HUES64 (cell line): ENCODE results near the gene SFXN5.

ENCODE experiments used
- H3K27ac ChIP-seq: 2 replicates; pipeline ENCODE4 v1.7.0; 2013; ENCODE audit warnings: low read depth, low read length, inconsistent platforms
- H3K27me3 ChIP-seq: 2 replicates; pipeline ENCODE4 v1.6.1; 2013; ENCODE audit warnings: mild to moderate bottlenecking, low read length; ENCODE audit not compliant: insufficient read depth
- H3K36me3 ChIP-seq: 2 replicates; pipeline ENCODE4 v1.6.1; 2013; ENCODE audit warnings: mild to moderate bottlenecking, low read length; ENCODE audit not compliant: insufficient read depth
- H3K4me1 ChIP-seq: 2 replicates; pipeline ENCODE4 v1.6.1; 2013; ENCODE audit warnings: mild to moderate bottlenecking, low read length, moderate library complexity; ENCODE audit not compliant: insufficient read depth
- H3K4me3 ChIP-seq: 2 replicates; pipeline ENCODE4 v1.5.1; 2013; ENCODE audit warnings: mild to moderate bottlenecking, low read length, moderate library complexity
- H3K9ac ChIP-seq: 2 replicates; pipeline ENCODE4 v1.6.1; 2013; ENCODE audit warnings: mild to moderate bottlenecking, low read depth, low read length
- H3K9me3 ChIP-seq: 2 replicates; pipeline ENCODE4 v1.6.1; 2013; ENCODE audit warnings: low read depth, low read length; ENCODE audit not compliant: insufficient read depth
- whole genome bisulfite sequencing: fragments of 150-250, 120-280 bp; methylation state at CpG from one replicate; pipeline ENCODE4 v1.1.7; 2013; ENCODE audit warnings: missing lambda C conversion rate; 5-methylcytosine and 5-hydroxymethylcytosine counted together

Gene SFXN5

DNA sequence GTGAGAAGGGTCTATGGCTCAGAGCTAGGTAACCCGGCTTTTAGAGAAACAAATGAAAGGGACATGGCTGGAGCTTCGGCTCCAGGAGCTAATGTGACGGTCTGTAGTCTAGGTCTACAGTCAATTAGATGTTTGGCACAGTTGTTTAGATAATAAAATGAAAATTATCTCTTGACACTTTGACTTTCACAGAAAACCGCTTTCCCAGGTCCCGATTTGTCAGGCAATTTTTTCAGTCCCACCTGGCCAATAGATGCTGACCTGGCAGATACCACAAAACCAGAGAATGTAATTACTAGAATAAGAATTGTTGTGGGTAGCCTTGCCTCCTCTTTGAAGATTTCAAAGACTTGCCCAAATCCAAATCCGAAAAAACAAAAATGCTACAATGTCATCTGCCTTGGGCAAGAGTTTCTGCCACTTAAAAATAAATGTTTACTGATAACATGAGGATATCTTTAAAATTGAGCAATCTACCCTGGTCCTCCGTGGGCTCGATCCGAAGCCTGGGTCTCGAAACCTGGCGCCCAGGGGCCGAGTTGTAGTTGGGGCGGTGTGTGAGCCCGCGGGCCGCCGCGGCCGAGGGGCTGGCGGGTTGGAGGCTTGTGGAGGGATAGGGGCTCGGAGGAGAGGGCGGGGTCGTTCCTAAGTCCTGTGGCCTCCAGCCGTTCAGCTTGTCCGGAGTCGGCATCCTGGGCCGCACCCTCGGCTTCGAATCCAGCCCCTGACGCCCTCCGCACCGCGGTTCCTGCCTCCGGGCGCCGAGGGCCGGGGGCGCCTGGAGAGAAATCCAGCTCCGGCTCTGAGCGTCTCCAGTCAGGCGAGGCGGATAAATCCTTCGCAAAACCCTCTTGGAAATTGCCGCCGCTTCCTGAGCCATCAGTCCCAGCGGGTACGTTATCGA lies 151.8 kb downstream of the SFXN5 start:
- peaks cover 100% of the 10 kb centered on the region for H3K27me3 ChIP-seq
- H3K4me1 ChIP-seq: peaks cover 28% of the 10 kb centered on the region
- WGBS: 2% methylated on average over 48 of the region's 48 CpGs

DNA sequence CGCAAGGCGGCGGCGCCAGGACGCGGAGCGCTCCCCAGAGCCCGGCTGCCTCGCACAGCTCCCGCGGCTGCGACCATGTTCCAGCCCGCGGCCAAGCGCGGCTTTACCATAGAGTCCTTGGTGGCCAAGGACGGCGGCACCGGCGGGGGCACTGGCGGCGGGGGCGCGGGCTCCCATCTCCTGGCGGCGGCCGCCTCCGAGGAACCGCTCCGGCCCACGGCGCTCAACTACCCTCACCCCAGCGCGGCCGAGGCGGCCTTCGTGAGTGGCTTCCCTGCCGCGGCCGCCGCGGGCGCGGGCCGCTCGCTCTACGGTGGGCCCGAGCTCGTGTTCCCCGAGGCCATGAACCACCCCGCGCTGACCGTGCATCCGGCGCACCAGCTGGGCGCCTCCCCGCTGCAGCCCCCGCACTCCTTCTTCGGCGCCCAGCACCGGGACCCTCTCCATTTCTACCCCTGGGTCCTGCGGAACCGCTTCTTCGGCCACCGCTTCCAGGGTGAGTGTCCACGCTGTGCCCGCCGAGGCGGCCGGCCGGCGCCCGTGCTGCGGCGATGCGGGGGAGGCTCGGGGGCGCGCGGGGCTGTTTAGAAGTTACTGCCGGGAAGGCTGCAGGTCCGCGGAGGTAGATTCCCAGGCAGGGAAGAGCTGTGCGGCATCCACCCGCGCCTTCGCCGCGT lies 153.5 kb downstream of the SFXN5 start:
- Histone ChIP-seq H3K4me3 (peak overlapping the region; percentile 46), H3K4me1 (peaks cover 30% of the 10 kb centered on the region), H3K27ac (no peak overlapping the region), H3K36me3 (no peaks in the 10 kb centered on the region), H3K9ac (no peak overlapping the region), H3K27me3 (peaks cover 100% of the 10 kb centered on the region), H3K9me3 (no peaks in the 10 kb centered on the region)
- WGBS: under 1% methylated on average over 89 of the region's 89 CpGs

More for the DNA sequence above, 151.8 kb downstream of the SFXN5 start:
- Histone ChIP-seq H3K9ac (no peak overlapping the region), H3K4me3 (peak overlapping the region; percentile 46), H3K9me3 (no peaks in the 10 kb centered on the region), H3K27ac (no peak overlapping the region), H3K36me3 (no peaks in the 10 kb centered on the region)

DNA sequence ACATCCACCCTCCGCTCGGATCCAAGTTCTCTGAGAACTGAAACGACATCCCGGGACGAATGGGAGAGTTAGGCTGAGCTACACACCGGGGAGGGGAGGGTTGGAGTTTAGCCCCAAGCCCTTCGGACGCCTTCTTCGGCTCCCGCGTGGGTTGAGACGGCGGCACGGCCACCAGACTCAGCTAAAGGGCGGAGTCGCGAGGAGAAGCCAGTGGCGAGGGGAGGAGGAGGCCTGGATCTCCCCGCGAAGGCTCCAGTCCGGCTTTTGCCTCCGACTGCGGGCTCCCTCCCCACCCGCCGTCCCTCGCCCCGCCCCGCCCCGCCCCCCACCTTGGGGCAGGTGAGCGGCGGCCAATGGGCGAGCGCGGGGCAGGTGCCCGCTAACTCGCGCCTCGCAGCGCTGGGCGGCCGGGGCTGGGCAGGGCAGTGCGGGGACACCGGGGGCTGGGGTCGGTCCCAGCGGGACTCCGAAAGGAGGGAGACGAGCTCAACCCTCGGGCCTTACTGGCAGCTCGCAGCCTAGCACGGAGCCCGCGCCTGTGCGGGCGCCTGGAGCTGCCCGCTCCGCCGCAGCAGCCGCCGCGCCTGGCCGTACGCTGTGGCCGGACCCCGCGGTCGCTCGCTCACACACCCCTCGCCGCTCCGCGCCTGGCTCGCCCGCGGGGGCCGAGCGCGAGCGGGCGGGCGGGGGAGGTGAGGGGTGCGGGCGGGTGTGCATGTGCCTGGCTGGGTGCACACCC lies 154.2 kb downstream of the SFXN5 start, which contains the start of gene EMX1:
Gene EMX1 (plus strand): TSS at position 382 of the 739 bp plus-strand sequence. CDS start 334 bp downstream, at position 716.
- Histone ChIP-seq H3K27me3 (peaks cover 100% of the 10 kb centered on the region), H3K9me3 (no peaks in the 10 kb centered on the region), H3K4me3 (peak within 1 kb of the TSS; percentile 59), H3K36me3 (no peaks in the 10 kb centered on the region), H3K27ac (no peak within 1 kb of the TSS), H3K4me1 (peaks cover 30% of the 10 kb centered on the region), H3K9ac (no peak within 1 kb of the TSS)
- WGBS: under 1% methylated on average over 77 of the region's 82 CpGs

DNA sequence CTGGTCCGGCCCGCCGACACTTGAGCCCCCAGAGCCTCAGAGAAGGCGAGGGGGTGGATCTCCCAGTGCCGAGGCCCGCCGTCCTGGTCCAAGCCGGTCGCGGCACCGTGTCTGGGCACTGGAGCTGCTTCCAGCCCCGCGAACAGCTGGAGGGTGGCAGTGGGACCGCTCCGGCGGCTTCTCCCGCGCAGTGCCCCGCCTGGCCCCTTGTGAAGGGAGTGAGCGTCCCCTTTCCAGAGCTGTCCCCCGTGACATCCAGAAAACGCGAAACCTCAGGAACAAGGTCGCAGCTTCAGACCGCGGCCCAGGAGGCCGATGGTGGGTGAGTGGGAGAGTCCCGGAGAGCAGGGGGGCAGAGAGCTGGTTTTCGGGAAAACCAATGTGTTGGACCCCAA lies 154.8 kb downstream of the SFXN5 start:
- no peak overlapping the region for H3K9ac ChIP-seq
- no peaks in the 10 kb centered on the region for H3K36me3 ChIP-seq
- no peak overlapping the region for H3K27ac ChIP-seq
- H3K4me1 ChIP-seq: peaks cover 30% of the 10 kb centered on the region
- no peaks in the 10 kb centered on the region for H3K9me3 ChIP-seq
- WGBS: under 1% methylated on average over 29 of the region's 29 CpGs
- peaks cover 100% of the 10 kb centered on the region for H3K27me3 ChIP-seq
- peak overlapping the region; percentile 59 for H3K4me3 ChIP-seq

DNA sequence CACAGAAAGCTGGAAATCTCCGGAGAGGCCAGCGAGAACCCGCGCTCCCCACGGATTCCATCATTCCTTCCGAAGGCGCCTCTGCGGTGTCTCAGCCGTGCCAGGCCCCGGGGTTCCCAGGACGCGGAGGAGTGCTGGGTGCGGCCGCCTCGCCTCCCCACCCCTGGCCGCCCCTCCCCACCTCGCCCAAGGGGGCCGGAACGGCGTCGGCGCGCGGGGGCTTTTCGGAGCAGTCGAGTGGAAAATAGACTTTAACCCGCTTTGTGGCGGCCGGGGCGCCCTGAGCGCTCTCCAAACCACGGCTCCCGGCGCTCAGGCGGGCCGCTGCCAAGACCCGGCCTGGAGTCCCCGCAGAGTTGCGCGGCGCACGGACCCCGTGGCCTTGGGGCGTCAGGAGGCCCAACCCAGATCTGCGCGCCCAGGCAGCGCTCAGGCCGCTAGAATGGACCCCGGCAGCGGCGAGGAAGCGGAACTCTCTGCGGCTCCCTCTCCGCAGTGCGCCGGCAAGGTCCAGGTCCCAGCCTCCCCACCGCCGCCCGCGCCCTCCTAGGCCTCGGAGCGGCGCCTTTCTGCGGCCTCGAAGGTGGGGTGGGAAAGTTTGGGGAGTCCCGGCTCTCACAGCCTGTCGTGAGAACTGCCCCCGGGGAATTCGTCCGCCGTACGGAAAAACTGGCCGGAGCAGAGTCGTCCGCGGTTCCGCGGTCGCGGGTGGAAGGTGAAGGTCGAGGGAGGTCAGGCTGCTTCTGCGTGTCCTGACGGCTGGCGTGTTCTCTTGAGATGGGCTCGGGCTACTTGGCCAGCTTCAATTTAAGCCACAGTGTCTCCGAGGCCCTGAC lies 155.4 kb downstream of the SFXN5 start:
- Histone ChIP-seq H3K27ac (no peak overlapping the region), H3K36me3 (no peaks in the 10 kb centered on the region), H3K4me3 (peak overlapping the region; percentile 59), H3K4me1 (peaks cover 30% of the 10 kb centered on the region), H3K9ac (no peak overlapping the region), H3K27me3 (peaks cover 100% of the 10 kb centered on the region), H3K9me3 (no peaks in the 10 kb centered on the region)
- WGBS: under 1% methylated on average over 86 of the region's 86 CpGs

DNA sequence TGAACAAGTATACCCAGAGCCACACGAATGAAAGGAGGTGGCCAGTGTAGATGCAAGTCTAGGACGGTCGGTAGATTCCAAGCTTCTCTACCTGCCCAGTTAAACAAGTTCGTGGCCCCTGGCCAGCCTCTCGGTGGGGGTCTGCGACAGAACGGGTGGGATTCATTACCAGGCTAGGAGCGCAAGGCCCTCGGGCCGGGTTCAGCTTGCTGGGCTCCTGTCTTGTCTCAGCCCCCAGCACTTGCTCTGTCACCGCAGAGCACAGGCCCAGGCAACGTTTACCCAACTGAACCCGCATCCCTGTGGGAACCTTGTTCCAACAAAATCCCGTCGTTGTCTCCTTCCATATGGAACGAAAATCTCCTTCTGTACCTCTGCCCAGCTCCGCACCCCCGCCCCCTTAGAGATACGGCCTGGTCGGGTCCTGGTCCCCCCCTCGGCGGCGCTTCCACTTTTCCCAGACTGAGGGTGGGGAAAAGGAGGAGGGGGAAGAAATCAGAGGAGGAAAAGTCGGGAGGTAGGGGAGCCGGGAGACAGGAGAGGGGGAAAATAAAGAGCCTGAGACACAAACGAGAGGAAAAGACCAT lies 156.1 kb downstream of the SFXN5 start:
- Histone ChIP-seq H3K27me3 (peaks cover 100% of the 10 kb centered on the region), H3K27ac (no peak overlapping the region), H3K36me3 (no peaks in the 10 kb centered on the region), H3K4me1 (peaks cover 30% of the 10 kb centered on the region), H3K9ac (no peak overlapping the region), H3K9me3 (no peaks in the 10 kb centered on the region), H3K4me3 (peak overlapping the region; percentile 59)
- under 1% methylated on average over 25 of the region's 26 CpGs for WGBS

DNA sequence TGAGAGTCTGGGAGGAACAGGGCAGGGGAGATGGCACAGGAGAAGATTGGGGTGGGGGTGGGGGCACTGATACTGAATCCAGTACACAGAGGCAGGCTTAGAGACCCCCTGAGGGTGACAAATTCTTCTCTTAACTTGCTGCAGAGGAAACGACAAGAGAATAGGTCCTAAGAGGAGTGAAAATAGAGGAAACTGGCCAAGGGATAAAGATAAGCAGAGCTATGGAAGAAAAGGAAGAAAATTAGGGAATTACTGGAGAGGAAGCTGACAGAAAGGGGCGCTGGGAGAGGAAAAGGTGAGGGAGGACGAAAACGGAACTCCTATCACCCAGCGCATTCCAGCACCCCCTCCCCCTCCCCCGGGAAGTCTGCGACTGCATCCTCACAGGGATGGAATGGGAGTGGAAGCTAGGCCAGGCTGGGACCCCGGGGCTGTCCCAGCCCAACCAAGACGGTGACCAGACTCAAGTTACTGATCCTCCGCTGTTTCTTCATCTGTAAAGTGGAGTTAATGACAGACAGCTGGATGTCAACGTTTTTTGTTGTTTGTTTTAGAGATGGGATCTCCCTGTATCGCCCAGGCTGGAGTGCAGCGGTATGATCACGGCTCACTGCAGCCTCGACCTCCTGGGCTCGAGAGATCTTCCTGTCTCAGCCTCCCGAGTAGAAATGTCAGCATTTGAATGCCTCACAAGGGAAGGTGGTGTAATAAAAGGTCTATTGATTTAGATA lies 156.8 kb downstream of the SFXN5 start:
- 1% methylated on average over 15 of the region's 17 CpGs for WGBS
- H3K27me3 ChIP-seq: peaks cover 100% of the 10 kb centered on the region
- no peaks in the 10 kb centered on the region for H3K36me3 ChIP-seq
- peak overlapping the region; percentile 59 for H3K4me3 ChIP-seq
- peaks cover 30% of the 10 kb centered on the region for H3K4me1 ChIP-seq
- H3K9ac ChIP-seq: no peak overlapping the region
- no peak overlapping the region for H3K27ac ChIP-seq
- H3K9me3 ChIP-seq: no peaks in the 10 kb centered on the region

DNA sequence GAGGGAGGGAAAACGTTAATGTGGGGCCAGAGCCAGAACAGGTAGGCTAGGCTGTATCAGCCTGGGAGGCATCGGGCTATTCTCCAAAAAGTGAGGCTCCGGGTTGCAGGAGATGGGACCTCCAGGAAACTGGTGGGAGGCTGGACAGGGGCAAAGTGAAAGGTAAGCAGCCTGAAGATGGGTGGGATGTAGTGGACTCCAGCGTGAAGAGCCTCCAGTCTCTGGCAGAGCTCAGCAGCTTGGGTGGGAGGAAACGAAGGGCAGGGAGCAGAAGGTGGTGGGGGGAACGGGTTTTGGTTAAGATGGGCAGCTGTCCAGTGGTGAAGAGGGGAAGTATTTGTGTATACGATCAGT lies 157.3 kb downstream of the SFXN5 start:
- H3K27ac ChIP-seq: no peak overlapping the region
- no peak overlapping the region for H3K4me3 ChIP-seq
- no peaks in the 10 kb centered on the region for H3K9me3 ChIP-seq
- peaks cover 24% of the 10 kb centered on the region for H3K4me1 ChIP-seq
- WGBS: 10% methylated on average over 7 of the region's 7 CpGs
- no peak overlapping the region for H3K9ac ChIP-seq
- H3K27me3 ChIP-seq: peaks cover 100% of the 10 kb centered on the region
- no peaks in the 10 kb centered on the region for H3K36me3 ChIP-seq

DNA sequence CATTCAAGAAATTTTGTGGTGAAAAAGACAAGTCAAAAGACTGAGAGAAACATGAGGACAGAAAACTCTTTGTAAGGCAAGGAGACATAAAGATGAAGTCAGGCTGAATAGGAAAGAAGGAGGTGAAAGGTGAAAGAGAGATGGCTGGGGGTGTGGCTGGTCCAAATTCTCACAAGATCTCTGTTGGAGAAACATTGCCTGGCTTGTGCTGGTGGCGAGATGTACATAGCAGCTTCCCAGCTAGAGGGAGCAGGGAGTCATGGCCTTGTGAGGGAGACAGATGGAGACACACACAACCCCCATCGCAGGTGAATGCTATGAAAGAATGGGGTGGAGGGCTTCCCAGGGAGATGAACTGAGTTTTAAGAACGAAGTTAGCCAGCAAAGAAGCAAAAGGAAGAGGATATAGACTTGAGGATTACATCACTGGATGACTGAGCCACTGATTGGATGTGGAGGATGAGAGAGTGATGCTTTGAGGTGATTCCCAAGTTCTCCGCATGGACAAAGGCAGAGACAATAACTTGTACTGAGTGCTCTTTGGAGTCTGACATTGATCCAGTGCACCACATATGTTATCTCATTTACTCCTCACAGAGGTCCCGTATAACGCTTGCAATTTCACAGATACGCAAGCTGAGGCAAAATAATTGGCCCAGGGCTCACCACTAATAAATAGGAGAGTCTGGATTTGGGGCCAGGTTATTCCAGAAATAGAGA lies 157.9 kb downstream of the SFXN5 start:
- Histone ChIP-seq H3K27ac (no peak overlapping the region), H3K9ac (no peak overlapping the region), H3K27me3 (peaks cover 99% of the 10 kb centered on the region), H3K36me3 (no peaks in the 10 kb centered on the region), H3K4me1 (peaks cover 20% of the 10 kb centered on the region), H3K9me3 (no peaks in the 10 kb centered on the region), H3K4me3 (no peak overlapping the region)
- WGBS: 25% methylated on average over 7 of the region's 7 CpGs
